ENCODE measurements around the gene MXI1.
A peak's percentile ranks its signal among the peaks of the same experiment; 100 is the strongest.
"Not testable (repeated sequence)": the region's sequence is repeated elsewhere in the genome, so short reads cannot be mapped to it uniquely, and the experiment has no call there.

The MXI1 gene

GRCh38 chr10:110181911-110182310 is 25.5 kb upstream of the MXI1 start:
- FAIRE-seq = no peak

GRCh38 chr10:110184398-110184797 is 23.0 kb upstream of the MXI1 start:
- FAIRE-seq = no peak

GRCh38 chr10:110185646-110186182 is 21.7 kb upstream of the MXI1 start:
- not testable (repeated sequence) for FAIRE-seq

GRCh38 chr10:110190170-110190569 is 17.2 kb upstream of the MXI1 start:
- no peak for FAIRE-seq

GRCh38 chr10:110192552-110192951 is 14.9 kb upstream of the MXI1 start:
- no peak for FAIRE-seq

GRCh38 chr10:110200503-110200902 is 6.9 kb upstream of the MXI1 start:
- FAIRE-seq = no peak

GRCh38 chr10:110201046-110201445 is 6.4 kb upstream of the MXI1 start:
- not testable (repeated sequence) for FAIRE-seq

- no peak for FAIRE-seq
Measured at GRCh38 chr10:110203500-110204455, 3.6 kb upstream of the MXI1 start.

- no peak for FAIRE-seq
Measured at GRCh38 chr10:110205051-110205675, 2.2 kb upstream of the MXI1 start.

- no peak for FAIRE-seq
Measured at GRCh38 chr10:110207805-110208613, 604 bp downstream of the MXI1 start.

GRCh38 chr10:110208614-110209453 is 1.4 kb downstream of the MXI1 start:
- no peak for FAIRE-seq

- no peak for FAIRE-seq
Measured at GRCh38 chr10:110209454-110209925, 2.1 kb downstream of the MXI1 start.

GRCh38 chr10:110209926-110210673 is 2.7 kb downstream of the MXI1 start:
- no peak for FAIRE-seq

GRCh38 chr10:110210674-110211464 is 3.5 kb downstream of the MXI1 start:
- FAIRE-seq = peak; percentile 98

- FAIRE-seq = no peak
Measured at GRCh38 chr10:110211465-110211843, 4.0 kb downstream of the MXI1 start.

- no peak for FAIRE-seq
Measured at GRCh38 chr10:110212119-110213006, 5.0 kb downstream of the MXI1 start.

- FAIRE-seq = no peak
Measured at GRCh38 chr10:110214371-110214826, 7.0 kb downstream of the MXI1 start.

- no peak for FAIRE-seq
Measured at GRCh38 chr10:110215286-110216170, 8.1 kb downstream of the MXI1 start.
